Measurements from ENCODE around the gene STK11IP.

STK11IP gene

DNA sequence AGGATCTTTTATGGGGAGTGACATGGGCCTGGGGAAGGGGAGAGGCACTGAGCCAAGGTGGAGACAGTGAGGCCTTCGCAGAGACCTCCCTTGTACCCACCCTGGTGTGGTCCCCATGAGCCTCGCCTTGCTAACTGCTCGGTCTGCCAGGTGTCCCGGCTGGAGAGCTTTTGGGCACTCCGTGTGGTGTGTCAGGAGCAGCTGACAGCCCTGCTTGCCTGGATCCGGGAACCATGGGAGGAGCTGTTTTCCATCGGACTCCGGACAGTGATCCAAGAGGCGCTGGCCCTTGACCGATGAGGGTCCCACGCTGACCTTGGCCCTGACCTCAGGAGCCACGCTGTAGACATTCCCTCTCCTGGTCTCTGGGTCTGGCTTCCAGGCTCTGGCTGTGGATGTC lies 18.2 kb downstream of the STK11IP start:
- 97% methylated on average over 11 of the region's 12 CpGs for WGBS (ENCODE audit: insufficient coverage)
- H3K27ac ChIP-seq (ENCODE audit: insufficient read depth in 1 of 2, low read depth in 1 of 2, low read length in 2 of 2, poor library complexity in 1 of 2, severe bottlenecking in 2 of 2), result no peak overlapping the region
- H3K36me3 ChIP-seq (ENCODE audit: control insufficient read depth in 4 of 4, insufficient read depth in 4 of 4, low read length in 3 of 4), result peaks cover 7 to 36% (median 28%) of the 10 kb centered on the region in 4 experiments
- H3K4me3 ChIP-seq (ENCODE audit: control insufficient read depth in 1 of 7, extremely low read depth in 1 of 7, insufficient read depth in 4 of 7, low read depth in 2 of 7, low read length in 6 of 7), result no peak overlapping the region
- H3K27me3 ChIP-seq (replicated peaks in 2 of 5; ENCODE audit: control insufficient read depth in 4 of 5, insufficient read depth in 5 of 5, low read length in 4 of 5), result no peaks in the 10 kb centered on the region
- ChIA-PET POLR2A (interaction anchor here (1.0 kb wide), 1 partner anchor 13 kb away, joined by 3 read pairs; no protein-coding TSS in a partner anchor), CTCF (interaction anchor here (1.3 to 2.7 kb wide), 3 partner anchors 14 to 26 kb away, joined by 4 to 8 read pairs (median 4); no protein-coding TSS in a partner anchor)
- DNase-seq, result no peak
- H3K4me1 ChIP-seq (ENCODE audit: control extremely low read depth in 1 of 4, control insufficient read depth in 4 of 4, insufficient read depth in 4 of 4, low read length in 3 of 4), result peaks cover 0 to 11% (median 7%) of the 10 kb centered on the region in 4 experiments
- H3K9me3 ChIP-seq (ENCODE audit: control extremely low read depth in 1 of 5, control insufficient read depth in 4 of 5, insufficient read depth in 2 of 5, low read depth in 1 of 5, low read length in 4 of 5), result no peaks in the 10 kb centered on the region

DNA sequence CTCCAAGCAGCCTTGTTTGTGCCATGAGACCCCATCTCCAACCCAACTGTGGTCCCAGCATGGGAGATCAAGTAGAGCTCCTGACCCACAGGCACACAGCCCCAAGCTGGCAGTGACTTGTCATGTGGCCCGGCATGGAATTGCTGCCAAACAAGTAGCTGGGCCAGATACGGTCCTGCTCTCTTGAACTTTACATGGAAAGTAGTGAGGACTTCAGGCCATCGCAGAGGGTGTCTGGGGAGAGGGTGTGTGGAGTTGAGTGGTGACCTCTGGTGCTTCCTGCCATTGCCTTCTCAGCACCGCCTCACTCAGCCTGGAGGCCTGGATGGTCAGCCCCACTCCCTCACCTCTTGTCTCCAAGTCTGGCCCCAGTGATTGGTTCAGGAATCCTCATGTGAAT lies 18.9 kb downstream of the STK11IP start:
- ChIA-PET CTCF (interaction anchor here (1.1 to 2.7 kb wide), 4 partner anchors 14 to 122 kb away, joined by 3 to 8 read pairs (median 4); no protein-coding TSS in a partner anchor), POLR2A (no interaction called here)
- DNase-seq, result no peak
- Histone ChIP-seq H3K9me3 (ENCODE audit: control extremely low read depth in 1 of 5, control insufficient read depth in 4 of 5, insufficient read depth in 2 of 5, low read depth in 1 of 5, low read length in 4 of 5) (no peaks in the 10 kb centered on the region), H3K4me3 (ENCODE audit: control insufficient read depth in 1 of 7, extremely low read depth in 1 of 7, insufficient read depth in 4 of 7, low read depth in 2 of 7, low read length in 6 of 7) (no peak overlapping the region), H3K27me3 (replicated peaks in 2 of 5; ENCODE audit: control insufficient read depth in 4 of 5, insufficient read depth in 5 of 5, low read length in 4 of 5) (no peaks in the 10 kb centered on the region), H3K36me3 (ENCODE audit: control insufficient read depth in 4 of 4, insufficient read depth in 4 of 4, low read length in 3 of 4) (peaks cover 7 to 31% (median 25%) of the 10 kb centered on the region in 4 experiments), H3K27ac (ENCODE audit: insufficient read depth in 1 of 2, low read depth in 1 of 2, low read length in 2 of 2, poor library complexity in 1 of 2, severe bottlenecking in 2 of 2) (no peak overlapping the region), H3K4me1 (ENCODE audit: control extremely low read depth in 1 of 4, control insufficient read depth in 4 of 4, insufficient read depth in 4 of 4, low read length in 3 of 4) (peaks cover 0 to 11% (median 7%) of the 10 kb centered on the region in 4 experiments)
- 100% methylated on average over 1 of the region's 4 CpGs for WGBS (ENCODE audit: insufficient coverage)

DNA sequence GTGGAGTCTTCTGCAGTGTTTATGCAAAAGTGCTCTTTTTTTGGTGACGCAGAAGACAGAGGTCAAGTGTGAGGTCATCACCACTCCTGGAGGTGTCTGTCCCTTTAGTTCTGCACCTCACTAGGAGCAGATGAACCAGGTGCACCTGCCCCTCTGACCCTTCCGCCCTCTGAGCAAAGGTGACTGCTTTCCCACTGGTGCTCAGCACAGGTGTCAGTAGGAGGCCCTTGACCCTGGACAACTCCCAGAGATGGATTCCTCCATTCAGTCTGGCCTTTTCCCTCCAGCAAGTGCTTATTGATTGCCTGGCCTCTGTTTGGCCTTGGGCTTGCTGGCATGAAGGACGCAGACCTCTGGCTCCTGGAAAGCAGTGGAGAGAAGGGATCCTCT lies 21.1 kb downstream of the STK11IP start:
- Histone ChIP-seq H3K27ac (ENCODE audit: insufficient read depth in 1 of 2, low read depth in 1 of 2, low read length in 2 of 2, poor library complexity in 1 of 2, severe bottlenecking in 2 of 2) (no peak overlapping the region), H3K9me3 (ENCODE audit: control extremely low read depth in 1 of 5, control insufficient read depth in 4 of 5, insufficient read depth in 2 of 5, low read depth in 1 of 5, low read length in 4 of 5) (no peaks in the 10 kb centered on the region), H3K36me3 (ENCODE audit: control insufficient read depth in 4 of 4, insufficient read depth in 4 of 4, low read length in 3 of 4) (peaks cover 7 to 26% (median 19%) of the 10 kb centered on the region in 4 experiments), H3K4me3 (ENCODE audit: control insufficient read depth in 1 of 7, extremely low read depth in 1 of 7, insufficient read depth in 4 of 7, low read depth in 2 of 7, low read length in 6 of 7) (no peak overlapping the region), H3K4me1 (ENCODE audit: control extremely low read depth in 1 of 4, control insufficient read depth in 4 of 4, insufficient read depth in 4 of 4, low read length in 3 of 4) (no peaks in the 10 kb centered on the region), H3K27me3 (replicated peaks in 2 of 5; ENCODE audit: control insufficient read depth in 4 of 5, insufficient read depth in 5 of 5, low read length in 4 of 5) (no peaks in the 10 kb centered on the region)
- 100% methylated on average over 2 of the region's 3 CpGs for WGBS (ENCODE audit: insufficient coverage)
- DNase-seq, result no peak
- CTCF ChIA-PET, result no interaction called here
- POLR2A ChIA-PET, result no interaction called here

DNA sequence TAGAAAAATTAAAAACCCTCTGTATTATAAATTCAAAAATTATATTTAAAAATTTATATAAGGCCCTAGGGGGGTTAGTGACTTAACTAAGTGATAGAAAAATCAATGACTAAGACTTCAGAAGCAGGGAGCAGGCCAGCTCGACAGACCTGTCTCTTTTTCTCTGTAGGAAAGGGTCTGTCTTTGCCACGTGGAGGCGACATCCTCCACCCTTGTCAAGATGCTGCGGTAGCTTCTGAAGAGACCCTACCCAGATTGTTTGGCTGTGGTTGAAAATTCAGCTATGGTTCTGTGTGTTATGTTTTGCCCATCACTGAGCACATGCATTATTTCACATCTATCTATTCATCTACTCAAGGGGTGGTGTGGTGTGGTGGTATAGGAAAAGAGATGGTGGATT lies 21.6 kb downstream of the STK11IP start:
- WGBS (ENCODE audit: insufficient coverage), result 100% methylated on average over 1 of the region's 4 CpGs
- ChIA-PET POLR2A (no interaction called here), CTCF (interaction anchor here (1.0 to 1.2 kb wide), 2 partner anchors 45 to 77 kb away, joined by 3 to 5 read pairs; no protein-coding TSS in a partner anchor)
- no peaks in the 10 kb centered on the region for H3K4me1 ChIP-seq (ENCODE audit: control extremely low read depth in 1 of 4, control insufficient read depth in 4 of 4, insufficient read depth in 4 of 4, low read length in 3 of 4)
- peaks cover 0 to 3% (median 0%) of the 10 kb centered on the region in 5 experiments for H3K27me3 ChIP-seq (replicated peaks in 2 of 5; ENCODE audit: control insufficient read depth in 4 of 5, insufficient read depth in 5 of 5, low read length in 4 of 5)
- peaks cover 7 to 23% (median 17%) of the 10 kb centered on the region in 4 experiments for H3K36me3 ChIP-seq (ENCODE audit: control insufficient read depth in 4 of 4, insufficient read depth in 4 of 4, low read length in 3 of 4)
- H3K27ac ChIP-seq (ENCODE audit: insufficient read depth in 1 of 2, low read depth in 1 of 2, low read length in 2 of 2, poor library complexity in 1 of 2, severe bottlenecking in 2 of 2), result no peak overlapping the region
- no peak for DNase-seq
- H3K9me3 ChIP-seq (ENCODE audit: control extremely low read depth in 1 of 5, control insufficient read depth in 4 of 5, insufficient read depth in 2 of 5, low read depth in 1 of 5, low read length in 4 of 5), result no peaks in the 10 kb centered on the region
- no peak overlapping the region for H3K4me3 ChIP-seq (ENCODE audit: control insufficient read depth in 1 of 7, extremely low read depth in 1 of 7, insufficient read depth in 4 of 7, low read depth in 2 of 7, low read length in 6 of 7)

DNA sequence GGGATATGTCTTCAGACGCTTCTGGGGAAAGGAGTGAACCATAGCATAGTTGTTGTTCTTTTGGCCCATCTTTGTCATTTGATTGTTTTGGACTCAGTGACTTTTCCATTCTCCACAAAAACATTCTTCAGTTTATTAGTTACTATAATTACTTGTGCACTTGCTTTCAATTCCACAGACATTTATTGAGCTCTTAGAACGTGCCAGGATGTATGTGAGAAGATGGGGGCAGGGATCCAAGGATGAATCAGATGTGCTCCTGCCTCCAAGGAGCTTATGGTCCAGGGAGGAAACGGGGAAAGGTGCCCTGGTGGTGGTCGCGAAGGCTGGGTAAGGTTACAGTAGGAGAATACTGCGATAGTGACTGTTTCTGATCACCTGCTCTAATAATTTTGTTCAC lies 22.9 kb downstream of the STK11IP start:
- 95% methylated on average over 5 of the region's 6 CpGs for WGBS (ENCODE audit: insufficient coverage)
- POLR2A ChIA-PET, result no interaction called here
- Histone ChIP-seq H3K9me3 (ENCODE audit: control extremely low read depth in 1 of 5, control insufficient read depth in 4 of 5, insufficient read depth in 2 of 5, low read depth in 1 of 5, low read length in 4 of 5) (no peaks in the 10 kb centered on the region), H3K27ac (ENCODE audit: insufficient read depth in 1 of 2, low read depth in 1 of 2, low read length in 2 of 2, poor library complexity in 1 of 2, severe bottlenecking in 2 of 2) (no peak overlapping the region), H3K4me1 (ENCODE audit: control extremely low read depth in 1 of 4, control insufficient read depth in 4 of 4, insufficient read depth in 4 of 4, low read length in 3 of 4) (no peaks in the 10 kb centered on the region), H3K36me3 (ENCODE audit: control insufficient read depth in 4 of 4, insufficient read depth in 4 of 4, low read length in 3 of 4) (peaks cover 3 to 12% (median 9%) of the 10 kb centered on the region in 4 experiments), H3K4me3 (ENCODE audit: control insufficient read depth in 1 of 7, extremely low read depth in 1 of 7, insufficient read depth in 4 of 7, low read depth in 2 of 7, low read length in 6 of 7) (no peak overlapping the region), H3K27me3 (replicated peaks in 2 of 5; ENCODE audit: control insufficient read depth in 4 of 5, insufficient read depth in 5 of 5, low read length in 4 of 5) (peaks cover 0 to 8% (median 2%) of the 10 kb centered on the region in 5 experiments)
- CTCF ChIA-PET, result interaction anchor here (1.2 to 1.3 kb wide), 2 partner anchors 9 to 47 kb away, joined by 4 to 5 read pairs; no protein-coding TSS in a partner anchor
- DNase-seq, result no peak

DNA sequence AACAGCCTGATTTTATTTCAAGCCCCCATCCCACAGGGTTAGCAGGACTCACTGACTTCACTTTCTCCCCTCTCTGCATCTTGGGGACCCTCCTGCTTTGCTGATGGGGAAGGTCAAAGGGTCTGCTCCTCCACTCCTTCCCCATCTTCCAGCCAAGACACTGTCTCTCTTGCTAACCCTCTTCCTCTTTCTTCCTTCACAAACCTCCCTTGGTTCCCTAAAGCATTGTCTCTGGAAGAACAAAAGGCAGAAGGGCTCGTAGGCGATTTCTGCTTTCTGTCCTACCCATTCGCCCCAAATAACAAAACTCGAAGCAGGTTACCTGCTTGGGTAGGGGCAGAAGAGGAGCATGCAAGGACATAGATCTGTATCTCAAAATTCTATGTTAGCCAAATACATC lies 24.3 kb downstream of the STK11IP start:
- Histone ChIP-seq H3K36me3 (ENCODE audit: control insufficient read depth in 4 of 4, insufficient read depth in 4 of 4, low read length in 3 of 4) (no peaks in the 10 kb centered on the region), H3K4me1 (ENCODE audit: control extremely low read depth in 1 of 4, control insufficient read depth in 4 of 4, insufficient read depth in 4 of 4, low read length in 3 of 4) (no peaks in the 10 kb centered on the region), H3K9me3 (ENCODE audit: control extremely low read depth in 1 of 5, control insufficient read depth in 4 of 5, insufficient read depth in 2 of 5, low read depth in 1 of 5, low read length in 4 of 5) (no peaks in the 10 kb centered on the region), H3K27ac (ENCODE audit: insufficient read depth in 1 of 2, low read depth in 1 of 2, low read length in 2 of 2, poor library complexity in 1 of 2, severe bottlenecking in 2 of 2) (no peak overlapping the region), H3K4me3 (ENCODE audit: control insufficient read depth in 1 of 7, extremely low read depth in 1 of 7, insufficient read depth in 4 of 7, low read depth in 2 of 7, low read length in 6 of 7) (no peak overlapping the region), H3K27me3 (replicated peaks in 2 of 5; ENCODE audit: control insufficient read depth in 4 of 5, insufficient read depth in 5 of 5, low read length in 4 of 5) (peaks cover 0 to 14% (median 11%) of the 10 kb centered on the region in 5 experiments)
- CTCF ChIA-PET, result interaction anchor here (1.2 kb wide), 1 partner anchor 27 kb away, joined by 3 read pairs; no protein-coding TSS in a partner anchor
- POLR2A ChIA-PET, result no interaction called here
- 96% methylated on average over 3 of the region's 4 CpGs for WGBS (ENCODE audit: insufficient coverage)
- no peak for DNase-seq

DNA sequence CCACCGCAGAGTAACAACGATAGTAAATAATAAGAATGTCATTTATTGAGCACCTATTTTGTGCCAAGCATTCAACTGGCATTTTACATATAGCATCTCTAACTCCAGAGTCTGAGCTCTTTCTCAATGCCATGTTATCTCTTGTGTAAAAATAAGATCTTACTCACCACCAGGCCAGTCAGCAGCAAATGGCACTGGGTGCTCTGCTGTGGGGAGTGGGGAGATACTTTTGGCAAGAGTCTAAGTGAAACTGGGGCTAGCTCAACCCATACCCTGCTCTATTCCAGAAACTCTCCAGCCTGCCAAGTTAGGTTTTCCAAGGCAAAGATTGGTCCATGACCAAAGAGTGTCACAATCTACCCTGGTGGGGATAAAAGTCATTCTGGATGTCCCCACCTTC lies 24.8 kb downstream of the STK11IP start:
- no peak overlapping the region for H3K4me3 ChIP-seq (ENCODE audit: control insufficient read depth in 1 of 7, extremely low read depth in 1 of 7, insufficient read depth in 4 of 7, low read depth in 2 of 7, low read length in 6 of 7)
- no peak for DNase-seq
- H3K27me3 ChIP-seq (replicated peaks in 2 of 5; ENCODE audit: control insufficient read depth in 4 of 5, insufficient read depth in 5 of 5, low read length in 4 of 5), result peaks cover 0 to 16% (median 15%) of the 10 kb centered on the region in 5 experiments
- H3K9me3 ChIP-seq (ENCODE audit: control extremely low read depth in 1 of 5, control insufficient read depth in 4 of 5, insufficient read depth in 2 of 5, low read depth in 1 of 5, low read length in 4 of 5), result no peaks in the 10 kb centered on the region
- POLR2A ChIA-PET, result no interaction called here
- no CpG with 5 or more reads among the region's 2 CpGs for WGBS (ENCODE audit: insufficient coverage)
- H3K27ac ChIP-seq (ENCODE audit: insufficient read depth in 1 of 2, low read depth in 1 of 2, low read length in 2 of 2, poor library complexity in 1 of 2, severe bottlenecking in 2 of 2), result no peak overlapping the region
- CTCF ChIA-PET, result interaction anchor here (0.8 to 1.2 kb wide), 2 partner anchors 27 to 62 kb away, joined by 3 read pairs; no protein-coding TSS in a partner anchor
- peaks cover 0 to 2% (median 0%) of the 10 kb centered on the region in 4 experiments for H3K4me1 ChIP-seq (ENCODE audit: control extremely low read depth in 1 of 4, control insufficient read depth in 4 of 4, insufficient read depth in 4 of 4, low read length in 3 of 4)
- H3K36me3 ChIP-seq (ENCODE audit: control insufficient read depth in 4 of 4, insufficient read depth in 4 of 4, low read length in 3 of 4), result no peaks in the 10 kb centered on the region

Data from common myeloid progenitor, CD34-positive (primary cell).